SK-N-SH (cell line): ENCODE measurements around the gene SPON2. TPM values are rescaled to one million over a fixed set of nuclear protein-coding genes. Genes with fewer than 3 reads are reported as not detected.

ENCODE experiments used
- CTCF ChIA-PET: fragments of 300-600, 350-600 bp; formaldehyde crosslinking; extraction: SDS; loops from one replicate; lab custom pipeline; 2021; lab: Yijun Ruan, JAX
- POLR2A ChIA-PET: fragments of 350-600 bp; sonication (Branson Sonifier 250); formaldehyde crosslinking; extraction: SDS; loops from one replicate; lab custom pipeline; 2020; ENCODE audit warnings: antibody characterized with exemption, inconsistent platforms; lab: Yijun Ruan, JAX
- DNase-seq: peaks from one replicate; pipeline ENCODE4 v3.0.0; 2012
- H2AFZ ChIP-seq: fragments of 200-600 bp; sonication (generic); 2 replicates; pipeline ENCODE4 v1.8.1; 2016; ENCODE audit warnings: antibody characterized with exemption, mild to moderate bottlenecking, low read depth
- H3F3A ChIP-seq: fragments of 200-600 bp; sonication (generic); replicated peaks from 2 replicates; pipeline ENCODE3; 2016; ENCODE audit warnings: antibody characterized with exemption, mild to moderate bottlenecking; ENCODE audit not compliant: insufficient read depth
- H3K27ac ChIP-seq, 2 experiments: fragments of 200-500 bp in 1 of 2; fragments of 200-600 bp in 1 of 2; sonication (Bioruptor generic) in 1 of 2; sonication (generic), shearing (Covaris generic) in 1 of 2; 2 replicates each; pipeline versions ENCODE4 v1.5.1 to v1.6.1; 2014 to 2016; ENCODE audit warnings: low read depth in 2 of 2, inconsistent platforms in 1 of 2, low read length in 1 of 2, mild to moderate bottlenecking in 1 of 2, mixed read lengths in 1 of 2
- H3K27me3 ChIP-seq: fragments of 200-600 bp; sonication (generic), shearing (Covaris generic); 2 replicates; pipeline ENCODE4 v1.6.1; 2016; ENCODE audit warnings: mixed run types; ENCODE audit not compliant: insufficient read depth
- H3K36me3 ChIP-seq, 2 experiments: fragments of 200-500 bp in 1 of 2; fragments of 200-600 bp in 1 of 2; sonication (Bioruptor generic) in 1 of 2; sonication (generic) in 1 of 2; replicated peaks in 1 of 2; 2 replicates each; pipeline versions ENCODE3 to v1.5.1; 2014 to 2016; ENCODE audit warnings: low read length in 1 of 2, mild to moderate bottlenecking in 1 of 2; ENCODE audit not compliant: insufficient read depth in 2 of 2, control insufficient read depth in 1 of 2
- H3K4me1 ChIP-seq, 2 experiments: fragments of 200-500 bp in 1 of 2; fragments of 200-600 bp in 1 of 2; sonication (Bioruptor generic) in 1 of 2; sonication (generic), shearing (Covaris generic) in 1 of 2; 2 replicates each; pipeline versions ENCODE4 v1.5.1 to v1.6.1; 2014 to 2016; ENCODE audit warnings: low read depth in 1 of 2, low read length in 1 of 2, mixed run types in 1 of 2; ENCODE audit not compliant: insufficient read depth in 2 of 2, control insufficient read depth in 1 of 2
- H3K4me2 ChIP-seq: fragments of 200-600 bp; sonication (generic), shearing (Covaris generic); 2 replicates; pipeline ENCODE4 v1.6.1; 2017; ENCODE audit warnings: mixed run types
- H3K4me3 ChIP-seq, 2 experiments: fragments of 200-500 bp in 1 of 2; fragments of 200-600 bp in 1 of 2; sonication (Bioruptor generic) in 1 of 2; sonication (generic), shearing (Covaris generic) in 1 of 2; 2 replicates each; pipeline versions ENCODE4 v1.5.1 to v1.8.1; 2014 to 2016; ENCODE audit warnings: low read depth in 2 of 2, inconsistent platforms in 1 of 2, low read length in 1 of 2, mild to moderate bottlenecking in 1 of 2, mixed read lengths in 1 of 2, moderate library complexity in 1 of 2
- H3K79me2 ChIP-seq: fragments of 200-600 bp; sonication (generic); 2 replicates; pipeline ENCODE4 v1.8.1; 2017; ENCODE audit warnings: mild to moderate bottlenecking; ENCODE audit not compliant: insufficient read depth
- H3K9ac ChIP-seq: fragments of 200-600 bp; sonication (generic); 2 replicates; pipeline ENCODE4 v1.6.1; 2017; ENCODE audit warnings: mixed run types
- H3K9me2 ChIP-seq: fragments of 200-600 bp; sonication (generic); 2 replicates; pipeline ENCODE4 v1.6.1; 2017; ENCODE audit warnings: mixed run types
- H3K9me3 ChIP-seq: fragments of 200-600 bp; sonication (generic); 2 replicates; pipeline ENCODE4 v1.6.1; 2017; ENCODE audit warnings: mixed run types, mild to moderate bottlenecking, moderate library complexity
- H4K20me1 ChIP-seq: fragments of 200-600 bp; sonication (generic); 2 replicates; pipeline ENCODE4 v1.6.1; 2017; ENCODE audit warnings: mild to moderate bottlenecking, mixed run types; ENCODE audit not compliant: insufficient read depth
- EP300 ChIP-seq, 2 experiments: IDR thresholded peaks; 2 replicates each; pipeline versions ENCODE4 v1.4.0 to v1.6.1; 2012; ENCODE audit warnings: borderline replicate concordance in 1 of 2, low read depth in 1 of 2, low read length in 1 of 2
- FOSL2 ChIP-seq: IDR thresholded peaks from 2 replicates; pipeline ENCODE4 v1.4.0; 2012; ENCODE audit warnings: low read depth, mild to moderate bottlenecking, moderate library complexity, borderline replicate concordance
- FOXJ3 ChIP-seq: sonication (generic); formaldehyde crosslinking; IDR thresholded peaks from 2 replicates; pipeline ENCODE4 v1.5.1; 2020; ENCODE audit warnings: mild to moderate bottlenecking, missing genetic modification reagents
- FOXM1 ChIP-seq: IDR thresholded peaks from 2 replicates; pipeline ENCODE4 v1.4.0; 2012; ENCODE audit warnings: low read depth, mild to moderate bottlenecking
- GABPA ChIP-seq: IDR thresholded peaks from 2 replicates; pipeline ENCODE4 v1.4.0; 2012; ENCODE audit warnings: low read depth, mild to moderate bottlenecking
- GATA2 ChIP-seq: sonication (generic); formaldehyde crosslinking; IDR thresholded peaks from 2 replicates; pipeline ENCODE4 v1.5.0; 2020; ENCODE audit warnings: mild to moderate bottlenecking, missing genetic modification reagents
- JUND ChIP-seq: IDR thresholded peaks from 2 replicates; pipeline ENCODE4 v1.4.0; 2012
- MEF2A ChIP-seq: IDR thresholded peaks from 2 replicates; pipeline ENCODE4 v1.4.0; 2012; ENCODE audit warnings: low read depth, borderline replicate concordance
- NRF1 ChIP-seq: IDR thresholded peaks from 2 replicates; pipeline ENCODE4 v1.6.1; 2012; ENCODE audit warnings: low read depth, mild to moderate bottlenecking, low read length
- RXRA ChIP-seq: IDR thresholded peaks from 2 replicates; pipeline ENCODE4 v1.4.0; 2012; ENCODE audit warnings: low read depth, mild to moderate bottlenecking, borderline replicate concordance
- SMC3 ChIP-seq: IDR thresholded peaks from 2 replicates; pipeline ENCODE4 v1.6.1; 2012; ENCODE audit warnings: low read depth, low read length, improper control_type of control experiment
- TEAD4 ChIP-seq: IDR thresholded peaks from 2 replicates; pipeline ENCODE4 v1.4.0; 2012; ENCODE audit warnings: mild to moderate bottlenecking, borderline replicate concordance; ENCODE audit not compliant: insufficient read depth
- YY1 ChIP-seq: IDR thresholded peaks from 2 replicates; pipeline ENCODE4 v1.4.0; 2012; ENCODE audit warnings: low read depth, mild to moderate bottlenecking
- WGBS: methylation state at CpG from one replicate; pipeline ENCODE4 v1.1.6; 2017; ENCODE audit warnings: low lambda C conversion rate; 5-methylcytosine and 5-hydroxymethylcytosine counted together
- polyA plus RNA-seq, 3 experiments: library from polyadenylated mRNA; depleted of rRNA; stranded (reverse); fragments of >200 nt; gene quantifications; 2 replicates each; pipeline ENCODE4 v1.2.3, GENCODE V29; 2012
- TF ChIP-seq, protein P1 (sequence below): IDR thresholded peaks from 2 replicates; pipeline ENCODE4 v1.4.0; 2012; ENCODE audit warnings: low read depth, borderline replicate concordance
- TF ChIP-seq, protein P2 (sequence below): IDR thresholded peaks from 2 replicates; pipeline ENCODE4 v1.4.0; 2012; ENCODE audit warnings: low read depth, borderline replicate concordance
- TF ChIP-seq, protein P3 (sequence below): IDR thresholded peaks from 2 replicates; pipeline ENCODE4 v1.6.1; 2012; ENCODE audit warnings: mild to moderate bottlenecking, low read depth, low read length, moderate library complexity
- TF ChIP-seq, protein P4 (sequence below): fragments of 150-350 bp; IDR thresholded peaks from 2 replicates; pipeline ENCODE4 v1.6.1; 2016; ENCODE audit warnings: mild to moderate bottlenecking, low read depth, low read length

Gene SPON2
- polyA plus RNA-seq, 1 of the 3 experiments (the other 2 are of a cell fraction): 11.4 TPM

DNA sequence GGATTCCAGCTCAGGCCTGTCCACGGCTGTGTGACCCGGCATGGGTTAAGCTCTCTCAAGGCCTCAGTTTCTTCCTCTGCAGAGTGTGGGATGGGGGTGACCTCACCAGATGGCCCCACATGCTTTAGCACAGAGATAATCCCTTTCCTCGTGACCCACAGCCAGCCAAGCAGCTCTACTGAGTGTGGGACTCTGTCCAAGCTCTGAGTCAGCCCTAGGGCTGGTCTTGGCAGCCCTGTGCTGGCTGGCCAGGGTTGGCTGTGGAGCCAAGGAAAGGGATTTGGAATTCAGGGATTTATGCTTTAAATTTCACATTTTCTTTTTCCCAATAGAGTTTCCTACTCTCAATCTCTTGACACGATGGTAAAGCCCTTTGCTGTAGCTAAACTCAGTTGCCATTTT is 19.7 kb upstream of the SPON2 start (continued):
- peak; percentile 82 for TF ChIP-seq JUND
- TF ChIP-seq, protein P1, sequence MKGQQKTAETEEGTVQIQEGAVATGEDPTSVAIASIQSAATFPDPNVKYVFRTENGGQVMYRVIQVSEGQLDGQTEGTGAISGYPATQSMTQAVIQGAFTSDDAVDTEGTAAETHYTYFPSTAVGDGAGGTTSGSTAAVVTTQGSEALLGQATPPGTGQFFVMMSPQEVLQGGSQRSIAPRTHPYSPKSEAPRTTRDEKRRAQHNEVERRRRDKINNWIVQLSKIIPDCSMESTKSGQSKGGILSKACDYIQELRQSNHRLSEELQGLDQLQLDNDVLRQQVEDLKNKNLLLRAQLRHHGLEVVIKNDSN: peak; percentile 70; the same call in 1 of the 2 replicates
- no peak for TF ChIP-seq MEF2A
- TF ChIP-seq FOSL2: peak; percentile 87; the same call in 1 of the 2 replicates
- TF ChIP-seq GABPA: no peak
- no peak for TF ChIP-seq YY1
- TF ChIP-seq EP300 (IDR thresholded peaks at IDR 0.05; ENCODE audit: borderline replicate concordance in 1 of 2, low read depth in 1 of 2, low read length in 1 of 2): peak in 1 of 2 experiments; percentile 61; a peak in 1 of 4 replicates
- no peak for TF ChIP-seq GATA2 (CRISPR knock-in tag)
- no peak for TF ChIP-seq SMC3
- TF ChIP-seq, all 33 proteins: peak for 13

DNA sequence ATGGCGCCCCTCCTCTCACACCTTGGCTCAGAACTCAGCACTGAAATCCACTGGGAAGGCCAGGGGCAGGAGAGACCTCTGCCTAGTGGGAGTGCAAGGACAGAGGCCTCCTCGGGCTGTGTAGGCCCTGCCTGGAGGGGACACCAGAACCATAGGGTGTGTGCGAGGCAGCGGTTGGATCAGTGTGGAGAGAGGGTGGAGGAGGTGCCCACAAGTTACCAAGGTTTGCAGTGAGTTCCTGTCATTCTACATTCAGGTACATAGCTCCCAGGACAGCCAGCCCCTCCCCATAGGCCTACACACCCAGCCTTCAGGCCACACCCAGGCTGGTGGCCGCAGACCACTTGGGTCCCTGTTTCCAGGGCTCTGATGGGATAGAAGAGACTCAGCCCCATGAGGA is 19.2 kb upstream of the SPON2 start:
- Histone ChIP-seq H4K20me1 (no peaks in the 10 kb centered on the region), H3K9me2 (no peaks in the 10 kb centered on the region), H3K9me3 (no peaks in the 10 kb centered on the region), H3K79me2 (no peaks in the 10 kb centered on the region), H3K27me3 (no peaks in the 10 kb centered on the region), H3K27ac (peak overlapping the region; percentile 80 to 89), H3K36me3 (peaks cover 0 to 3% of the 10 kb centered on the region in 2 experiments), H3K9ac (no peak overlapping the region), H3K4me2 (peak overlapping the region; percentile 51; the same call in 1 of the 2 replicates), H2AFZ (peak overlapping the region; percentile 64; the same call in 1 of the 2 replicates), H3F3A (peaks cover 17% of the 10 kb centered on the region), H3K4me3 (no peak overlapping the region), H3K4me1 (peaks cover 14 to 28% of the 10 kb centered on the region in 2 experiments; a peak in 3 of 4 replicates)
- ChIA-PET POLR2A (interaction anchor here (0.6 kb wide), 1 partner anchor 11 kb away, joined by 3 read pairs; no protein-coding TSS in a partner anchor), CTCF (interaction anchor here (0.9 to 1.3 kb wide), 3 partner anchors 24 to 154 kb away, joined by 3 read pairs; no protein-coding TSS in a partner anchor)
- DNase-seq: no peak
- WGBS: 73% methylated on average over 4 of the region's 5 CpGs
- no peak for TF ChIP-seq GATA2 (CRISPR knock-in tag)
- TF ChIP-seq FOSL2: no peak
- TF ChIP-seq FOXM1: no peak
- TF ChIP-seq TEAD4: no peak

DNA sequence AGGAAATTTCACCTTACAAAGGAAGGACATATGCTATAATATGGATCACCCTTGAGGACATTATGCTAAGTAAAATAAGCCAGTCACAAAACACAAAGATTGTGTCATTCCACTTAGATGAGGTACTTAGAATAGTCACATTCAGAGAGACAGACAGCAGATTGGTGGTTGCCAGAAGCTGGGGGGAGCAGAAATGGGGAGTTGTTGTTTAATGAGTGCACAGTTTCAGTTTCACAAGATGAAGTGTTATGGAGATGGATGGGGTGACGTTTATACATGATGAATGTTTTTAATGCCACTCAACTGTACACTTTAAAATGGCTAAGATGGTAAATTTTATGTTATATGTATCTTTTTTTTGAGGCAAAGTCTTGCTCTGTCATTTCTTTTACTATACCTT is 14.8 kb upstream of the SPON2 start:
- Histone ChIP-seq H3K4me2 (no peak overlapping the region), H3K79me2 (no peaks in the 10 kb centered on the region), H4K20me1 (no peaks in the 10 kb centered on the region), H2AFZ (no peak overlapping the region), H3K9me3 (peaks cover 6% of the 10 kb centered on the region; the same call in 1 of the 2 replicates), H3K27me3 (no peaks in the 10 kb centered on the region), H3K4me3 (no peak overlapping the region), H3F3A (peaks cover 6% of the 10 kb centered on the region), H3K36me3 (peaks cover 0 to 10% of the 10 kb centered on the region in 2 experiments), H3K4me1 (peaks cover 0 to 7% of the 10 kb centered on the region in 2 experiments; a peak in 1 of 4 replicates), H3K9ac (no peak overlapping the region), H3K27ac (no peak overlapping the region), H3K9me2 (no peaks in the 10 kb centered on the region)
- WGBS: 38% methylated on average over 1 of the region's 1 CpG
- no peak for DNase-seq
- ChIA-PET CTCF (interaction anchor here (0.7 to 2.6 kb wide), 3 partner anchors 12 to 534 kb away, joined by 3 to 6 read pairs (median 6); no protein-coding TSS in a partner anchor), POLR2A (no interaction called here)
- TF ChIP-seq, protein P2, sequence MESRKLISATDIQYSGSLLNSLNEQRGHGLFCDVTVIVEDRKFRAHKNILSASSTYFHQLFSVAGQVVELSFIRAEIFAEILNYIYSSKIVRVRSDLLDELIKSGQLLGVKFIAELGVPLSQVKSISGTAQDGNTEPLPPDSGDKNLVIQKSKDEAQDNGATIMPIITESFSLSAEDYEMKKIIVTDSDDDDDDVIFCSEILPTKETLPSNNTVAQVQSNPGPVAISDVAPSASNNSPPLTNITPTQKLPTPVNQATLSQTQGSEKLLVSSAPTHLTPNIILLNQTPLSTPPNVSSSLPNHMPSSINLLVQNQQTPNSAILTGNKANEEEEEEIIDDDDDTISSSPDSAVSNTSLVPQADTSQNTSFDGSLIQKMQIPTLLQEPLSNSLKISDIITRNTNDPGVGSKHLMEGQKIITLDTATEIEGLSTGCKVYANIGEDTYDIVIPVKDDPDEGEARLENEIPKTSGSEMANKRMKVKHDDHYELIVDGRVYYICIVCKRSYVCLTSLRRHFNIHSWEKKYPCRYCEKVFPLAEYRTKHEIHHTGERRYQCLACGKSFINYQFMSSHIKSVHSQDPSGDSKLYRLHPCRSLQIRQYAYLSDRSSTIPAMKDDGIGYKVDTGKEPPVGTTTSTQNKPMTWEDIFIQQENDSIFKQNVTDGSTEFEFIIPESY: no peak
- TF ChIP-seq EP300 (IDR thresholded peaks at IDR 0.05; ENCODE audit: borderline replicate concordance in 1 of 2, low read depth in 1 of 2, low read length in 1 of 2): no peak
- TF ChIP-seq, protein P3, sequence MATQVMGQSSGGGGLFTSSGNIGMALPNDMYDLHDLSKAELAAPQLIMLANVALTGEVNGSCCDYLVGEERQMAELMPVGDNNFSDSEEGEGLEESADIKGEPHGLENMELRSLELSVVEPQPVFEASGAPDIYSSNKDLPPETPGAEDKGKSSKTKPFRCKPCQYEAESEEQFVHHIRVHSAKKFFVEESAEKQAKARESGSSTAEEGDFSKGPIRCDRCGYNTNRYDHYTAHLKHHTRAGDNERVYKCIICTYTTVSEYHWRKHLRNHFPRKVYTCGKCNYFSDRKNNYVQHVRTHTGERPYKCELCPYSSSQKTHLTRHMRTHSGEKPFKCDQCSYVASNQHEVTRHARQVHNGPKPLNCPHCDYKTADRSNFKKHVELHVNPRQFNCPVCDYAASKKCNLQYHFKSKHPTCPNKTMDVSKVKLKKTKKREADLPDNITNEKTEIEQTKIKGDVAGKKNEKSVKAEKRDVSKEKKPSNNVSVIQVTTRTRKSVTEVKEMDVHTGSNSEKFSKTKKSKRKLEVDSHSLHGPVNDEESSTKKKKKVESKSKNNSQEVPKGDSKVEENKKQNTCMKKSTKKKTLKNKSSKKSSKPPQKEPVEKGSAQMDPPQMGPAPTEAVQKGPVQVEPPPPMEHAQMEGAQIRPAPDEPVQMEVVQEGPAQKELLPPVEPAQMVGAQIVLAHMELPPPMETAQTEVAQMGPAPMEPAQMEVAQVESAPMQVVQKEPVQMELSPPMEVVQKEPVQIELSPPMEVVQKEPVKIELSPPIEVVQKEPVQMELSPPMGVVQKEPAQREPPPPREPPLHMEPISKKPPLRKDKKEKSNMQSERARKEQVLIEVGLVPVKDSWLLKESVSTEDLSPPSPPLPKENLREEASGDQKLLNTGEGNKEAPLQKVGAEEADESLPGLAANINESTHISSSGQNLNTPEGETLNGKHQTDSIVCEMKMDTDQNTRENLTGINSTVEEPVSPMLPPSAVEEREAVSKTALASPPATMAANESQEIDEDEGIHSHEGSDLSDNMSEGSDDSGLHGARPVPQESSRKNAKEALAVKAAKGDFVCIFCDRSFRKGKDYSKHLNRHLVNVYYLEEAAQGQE: no peak
- no peak for TF ChIP-seq RXRA
- TF ChIP-seq NRF1: no peak
- TF ChIP-seq, protein P4, sequence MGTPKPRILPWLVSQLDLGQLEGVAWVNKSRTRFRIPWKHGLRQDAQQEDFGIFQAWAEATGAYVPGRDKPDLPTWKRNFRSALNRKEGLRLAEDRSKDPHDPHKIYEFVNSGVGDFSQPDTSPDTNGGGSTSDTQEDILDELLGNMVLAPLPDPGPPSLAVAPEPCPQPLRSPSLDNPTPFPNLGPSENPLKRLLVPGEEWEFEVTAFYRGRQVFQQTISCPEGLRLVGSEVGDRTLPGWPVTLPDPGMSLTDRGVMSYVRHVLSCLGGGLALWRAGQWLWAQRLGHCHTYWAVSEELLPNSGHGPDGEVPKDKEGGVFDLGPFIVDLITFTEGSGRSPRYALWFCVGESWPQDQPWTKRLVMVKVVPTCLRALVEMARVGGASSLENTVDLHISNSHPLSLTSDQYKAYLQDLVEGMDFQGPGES: no peak
- TF ChIP-seq SMC3: no peak
- no peak for TF ChIP-seq FOXJ3 (CRISPR knock-in tag)
- TF ChIP-seq YY1: no peak
